ENCODE results near the gene PAF1.
"Not testable (repeated sequence)": the region's sequence is repeated elsewhere in the genome, so short reads cannot be mapped to it uniquely, and the experiment has no call there.

Gene PAF1

DNA sequence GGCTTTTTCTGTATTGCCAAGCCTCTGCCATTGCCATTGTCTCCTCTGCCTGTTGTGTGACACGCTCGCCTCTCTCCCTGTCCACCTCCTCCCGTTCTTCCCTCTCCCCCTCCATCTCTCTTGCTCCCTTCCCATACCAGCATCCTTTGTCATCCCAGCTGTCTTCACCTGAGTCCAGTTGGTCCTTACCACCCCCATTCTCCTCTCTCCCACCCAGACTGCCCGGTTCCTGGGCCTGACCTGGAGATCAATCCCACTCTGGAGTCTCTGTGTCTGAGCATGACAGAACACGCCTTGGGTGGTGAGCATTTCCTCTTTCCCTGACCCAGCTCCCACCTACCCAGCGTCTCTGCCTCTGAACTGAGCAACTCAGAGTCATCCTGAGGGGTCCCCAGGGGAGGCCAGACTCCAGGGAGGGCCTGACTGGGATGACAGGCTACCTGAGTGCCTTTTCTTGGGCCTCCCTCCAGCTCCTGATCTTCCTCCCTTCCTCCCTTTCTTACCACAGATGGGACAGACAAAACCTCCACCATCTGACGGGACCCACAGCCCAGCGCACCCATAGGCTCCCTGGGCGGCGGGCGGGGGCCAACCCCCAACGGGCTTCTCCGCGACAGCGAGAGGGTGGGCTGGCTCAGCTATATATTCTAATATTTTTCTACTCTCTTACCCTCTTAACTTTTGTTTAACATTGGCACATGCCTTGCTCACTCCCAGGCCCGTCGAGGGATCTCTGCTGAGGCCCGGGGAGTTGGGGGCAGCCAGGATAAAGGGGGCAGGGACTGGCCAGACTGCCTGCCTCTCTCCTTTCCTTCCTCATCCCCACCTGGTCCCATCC is 7.7 kb downstream of the PAF1 start:
- Mint-ChIP-seq H3K4me3 (no peak overlapping the region), H3K9me3 (no peaks in the 10 kb centered on the region), H3K27ac (no peak overlapping the region), H3K27me3 (no peaks in the 10 kb centered on the region), H3K4me1 (peaks cover 5% of the 10 kb centered on the region)
- DNase-seq: no peak
- no peak for ATAC-seq

DNA sequence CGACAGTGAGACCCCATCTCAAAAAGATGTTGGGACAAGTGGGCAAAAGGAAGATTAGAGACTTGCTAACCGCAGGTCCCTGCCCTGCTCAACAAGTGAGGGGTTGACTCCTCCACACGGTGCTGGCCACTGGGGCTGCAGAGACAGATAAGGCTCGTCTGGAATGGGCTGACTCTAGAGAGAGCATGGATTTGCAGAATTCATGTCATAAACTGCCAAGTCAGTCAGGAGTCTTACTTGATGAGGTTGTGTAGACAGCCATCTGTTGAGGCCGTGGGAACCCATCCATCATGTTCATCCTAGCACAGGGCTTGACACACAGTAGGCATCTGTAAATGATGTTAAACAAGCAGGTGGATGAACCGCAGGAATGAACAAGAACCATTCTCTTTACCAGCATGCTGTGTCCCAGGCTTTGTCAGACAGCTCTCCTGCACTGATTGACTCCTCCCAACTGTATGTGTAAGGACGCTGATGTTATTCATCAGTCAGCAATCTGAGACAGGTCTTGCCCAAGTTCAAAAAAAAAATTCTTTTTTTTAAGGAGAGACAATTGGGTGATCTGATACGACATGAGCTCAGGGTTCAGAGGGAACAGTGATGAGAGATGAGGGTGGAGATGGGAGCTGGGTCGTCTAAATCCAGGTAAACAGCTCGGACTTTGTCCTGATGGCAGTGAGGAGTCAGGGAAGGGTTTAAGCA is 8.8 kb downstream of the PAF1 start:
- no peaks in the 10 kb centered on the region for H3K27me3 Mint-ChIP-seq
- DNase-seq (no peak), ATAC-seq (no peak)
- H3K27ac Mint-ChIP-seq: peak overlapping the region in 1 of 2 donors; percentile 65
- no peak overlapping the region for H3K4me3 Mint-ChIP-seq
- peaks cover 5% of the 10 kb centered on the region for H3K4me1 Mint-ChIP-seq
- no peaks in the 10 kb centered on the region for H3K9me3 Mint-ChIP-seq

DNA sequence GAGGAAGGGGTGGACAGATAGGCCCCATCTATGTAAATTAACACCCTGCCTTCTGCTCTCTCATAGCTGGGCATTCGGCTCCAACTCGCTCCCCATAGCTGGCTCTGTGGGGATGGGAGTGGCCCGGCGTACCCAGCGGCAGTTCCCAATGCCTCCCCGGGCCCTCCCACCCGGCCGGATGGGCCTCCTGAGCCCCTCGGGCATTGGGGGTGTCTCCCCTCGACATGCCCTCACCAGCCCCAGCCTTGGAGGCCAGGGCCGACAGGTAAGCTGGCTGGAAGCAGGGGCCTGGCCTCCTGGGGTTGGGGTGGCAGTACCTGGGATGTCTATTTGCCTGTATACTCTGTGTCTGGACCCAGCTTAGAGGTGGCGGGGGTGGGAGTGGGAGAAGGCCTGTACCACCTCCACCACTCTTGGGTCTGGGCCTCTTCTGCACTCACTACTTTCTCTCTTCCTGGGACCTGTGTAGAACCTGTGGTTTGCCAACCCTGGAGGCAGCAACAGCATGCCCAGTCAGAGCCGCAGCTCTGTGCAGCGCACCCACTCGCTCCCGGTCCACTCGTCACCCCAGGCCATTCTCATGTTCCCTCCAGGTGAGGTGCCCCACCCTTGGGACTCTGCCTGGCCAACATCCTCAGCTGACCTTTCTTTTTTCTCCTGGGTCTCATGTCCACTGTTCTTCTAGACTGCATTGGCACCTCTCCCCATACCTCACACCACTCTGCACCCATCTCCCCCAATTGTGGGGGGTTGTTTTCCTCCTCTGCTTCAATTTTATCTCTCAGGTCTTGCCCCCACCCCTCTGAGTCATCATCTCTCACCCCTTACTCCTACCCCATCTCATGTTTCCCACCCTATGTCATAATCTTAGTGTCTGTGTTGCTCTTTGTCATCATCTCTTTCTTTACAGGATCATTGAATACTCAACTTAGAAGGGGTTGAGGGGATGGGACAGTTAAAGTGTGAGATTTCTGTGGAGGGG is 10.1 kb downstream of the PAF1 start:
- H3K9me3 Mint-ChIP-seq: no peaks in the 10 kb centered on the region
- ATAC-seq (no peak), DNase-seq (no peak)
- peak overlapping the region; percentile 10 to 44 for H3K27ac Mint-ChIP-seq
- no peaks in the 10 kb centered on the region for H3K27me3 Mint-ChIP-seq
- no peak overlapping the region for H3K4me3 Mint-ChIP-seq
- peaks cover 5% of the 10 kb centered on the region for H3K4me1 Mint-ChIP-seq

- H3K4me1 Mint-ChIP-seq: peaks cover under 1% of the 10 kb centered on the region
- H3K27ac Mint-ChIP-seq: peak overlapping the region in 1 of 2 donors; percentile 86
- no peaks in the 10 kb centered on the region for H3K27me3 Mint-ChIP-seq
- DNase-seq (no peak), ATAC-seq (no peak)
- no peak overlapping the region for H3K4me3 Mint-ChIP-seq
- H3K9me3 Mint-ChIP-seq: no peaks in the 10 kb centered on the region
These were observed 11.0 kb downstream of the PAF1 start for GRCh38 chr19:39379865-39380396.

DNA sequence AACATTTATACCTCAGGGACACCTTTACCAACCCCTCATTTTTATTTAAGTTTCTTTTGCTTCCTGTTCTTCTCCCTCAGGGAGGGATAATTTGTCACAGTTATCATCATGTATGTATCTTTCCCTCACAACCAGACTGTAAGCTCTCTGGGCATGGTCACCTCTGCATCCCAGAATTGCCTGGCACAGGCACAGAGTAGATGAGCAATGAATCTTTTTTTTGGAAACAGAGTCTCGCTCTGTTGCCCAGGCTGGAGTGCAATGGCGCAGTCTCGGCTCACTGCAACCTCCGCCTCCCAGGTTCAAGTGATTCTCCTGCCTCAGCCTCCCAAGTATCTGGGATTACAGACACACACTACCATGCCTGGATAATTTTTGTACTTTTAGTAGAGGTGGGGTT is 11.5 kb downstream of the PAF1 start:
- H3K4me3 Mint-ChIP-seq, ATAC-seq, H3K9me3 Mint-ChIP-seq, H3K27ac Mint-ChIP-seq, DNase-seq, H3K27me3 Mint-ChIP-seq, H3K4me1 Mint-ChIP-seq: not testable (repeated sequence)

DNA sequence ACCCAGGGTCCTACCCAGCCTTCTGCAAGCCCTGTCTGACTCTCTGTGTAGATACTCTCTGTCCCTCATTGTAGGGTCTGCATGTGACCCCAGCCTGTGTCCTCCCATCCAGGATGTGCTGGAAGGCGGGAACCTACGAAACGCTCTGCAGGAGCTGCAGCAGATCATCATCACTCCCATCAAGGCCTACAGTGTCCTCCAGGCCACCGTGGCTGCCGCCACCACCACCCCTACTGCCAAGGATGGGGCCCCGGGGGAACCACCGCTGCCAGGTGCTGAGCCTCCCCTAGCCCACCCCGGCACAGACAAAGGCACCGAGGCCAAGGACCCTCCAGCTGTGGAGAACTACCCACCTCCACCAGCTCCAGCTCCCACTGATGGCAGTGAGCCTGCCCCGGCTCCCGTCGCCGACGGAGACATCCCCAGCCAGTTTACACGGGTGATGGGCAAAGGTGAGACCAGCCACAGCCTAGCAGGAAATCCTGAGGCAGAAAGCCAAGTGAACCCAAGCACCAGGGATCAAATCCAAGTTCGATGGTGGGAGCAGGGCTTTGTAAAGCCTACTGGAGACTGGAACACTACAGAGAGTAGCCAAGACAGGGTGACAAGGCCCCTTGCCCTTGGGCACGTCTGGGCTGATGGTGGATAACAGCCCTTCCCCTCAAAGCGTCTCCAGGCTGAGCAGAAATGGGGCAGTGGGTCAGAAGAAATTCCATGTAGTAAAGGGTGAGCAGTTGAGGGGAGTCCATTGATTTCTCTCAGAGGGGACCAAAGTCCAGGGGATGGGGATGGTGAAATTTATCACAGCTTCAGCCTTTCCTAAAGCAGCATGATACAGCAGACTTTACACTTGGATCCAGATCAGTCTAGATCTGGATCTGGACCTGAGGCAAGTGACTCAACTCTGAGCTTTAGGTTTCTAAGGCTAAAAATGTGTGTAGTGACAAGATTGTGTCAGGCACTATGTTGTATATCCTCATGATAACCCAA is 13.2 kb downstream of the PAF1 start:
- ATAC-seq (no peak), DNase-seq (no peak)
- no peak overlapping the region for H3K27ac Mint-ChIP-seq
- no peaks in the 10 kb centered on the region for H3K27me3 Mint-ChIP-seq
- H3K4me3 Mint-ChIP-seq: no peak overlapping the region
- no peaks in the 10 kb centered on the region for H3K4me1 Mint-ChIP-seq
- no peaks in the 10 kb centered on the region for H3K9me3 Mint-ChIP-seq

DNA sequence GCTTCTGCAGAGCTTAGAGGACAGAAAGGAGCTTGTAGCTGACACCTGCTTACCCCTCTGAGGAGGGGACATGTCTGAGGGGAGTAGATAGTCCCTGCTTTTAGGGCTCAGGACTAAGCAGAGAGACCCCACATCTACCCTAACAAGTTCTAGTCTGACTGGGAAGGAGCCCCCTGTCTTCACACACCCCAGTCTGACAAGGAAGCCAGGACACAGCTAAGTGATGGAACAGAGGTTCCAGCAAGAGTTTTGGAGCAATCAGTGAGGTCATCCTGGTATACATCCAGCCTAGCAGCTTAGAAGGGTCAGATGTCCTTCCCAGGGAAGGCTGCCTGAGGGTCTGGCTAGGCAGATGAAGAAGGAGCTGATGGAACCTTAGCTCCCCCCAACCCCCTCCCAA is 15.0 kb downstream of the PAF1 start:
- no peak for ATAC-seq
- no peak for DNase-seq
- no peak overlapping the region for H3K4me3 Mint-ChIP-seq
- H3K9me3 Mint-ChIP-seq: no peaks in the 10 kb centered on the region
- H3K27ac Mint-ChIP-seq: no peak overlapping the region
- H3K27me3 Mint-ChIP-seq: no peaks in the 10 kb centered on the region
- H3K4me1 Mint-ChIP-seq: no peaks in the 10 kb centered on the region

- Mint-ChIP-seq H3K4me1 (no peaks in the 10 kb centered on the region), H3K4me3 (no peak overlapping the region), H3K27ac (peak overlapping the region in 1 of 2 donors; percentile 0), H3K9me3 (no peaks in the 10 kb centered on the region), H3K27me3 (no peaks in the 10 kb centered on the region)
- DNase-seq: no peak
- ATAC-seq: no peak
These were observed 18.0 kb downstream of the PAF1 start for GRCh38 chr19:39372941-39373340.

GRCh38 chr19:39372047-39372802 is 18.7 kb downstream of the PAF1 start:
- Mint-ChIP-seq H3K27ac (peak overlapping the region in 1 of 2 donors; percentile 37), H3K4me1 (no peaks in the 10 kb centered on the region), H3K27me3 (no peaks in the 10 kb centered on the region), H3K4me3 (no peak overlapping the region), H3K9me3 (no peaks in the 10 kb centered on the region)
- ATAC-seq (no peak), DNase-seq (no peak)

DNA sequence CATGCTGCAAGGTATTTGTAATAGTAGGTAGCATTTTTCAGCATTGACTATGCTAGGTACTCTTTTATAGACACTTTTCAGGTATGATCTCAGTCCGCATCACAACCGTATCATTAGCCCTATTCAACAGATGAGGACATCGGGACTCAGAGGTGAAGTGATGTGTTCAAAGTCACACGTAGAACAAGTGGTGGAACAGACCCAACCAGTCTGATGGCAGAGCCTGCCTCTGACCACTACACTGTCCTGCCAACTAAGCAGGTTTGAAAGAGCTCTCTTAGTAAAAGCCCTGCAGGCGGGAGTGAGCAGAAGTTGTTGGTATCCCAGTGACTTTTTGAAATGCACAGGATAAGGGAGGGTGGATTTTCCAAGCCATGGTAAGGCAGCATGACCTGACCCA is 20.2 kb downstream of the PAF1 start:
- no peaks in the 10 kb centered on the region for H3K4me1 Mint-ChIP-seq

DNA sequence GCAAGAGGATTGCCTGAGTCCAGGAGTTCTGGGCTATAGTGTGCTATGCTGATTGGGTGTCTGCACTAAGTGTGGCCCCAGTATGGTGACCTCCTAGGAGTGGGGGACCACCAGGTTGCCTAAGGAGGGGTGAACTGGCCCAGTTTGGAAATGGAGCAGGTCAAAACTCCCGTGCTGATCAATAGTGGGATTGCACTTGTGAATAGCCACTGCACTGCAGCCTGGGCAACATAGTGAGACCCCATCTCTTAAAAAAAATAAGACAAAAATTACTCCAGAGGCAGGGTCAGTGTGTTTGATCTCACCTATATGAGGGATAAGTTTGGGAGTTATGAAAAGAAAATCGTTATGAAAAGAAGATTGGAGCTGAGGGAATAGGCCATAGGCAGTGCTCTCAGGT is 21.7 kb downstream of the PAF1 start:
- no peak overlapping the region for H3K27ac Mint-ChIP-seq

More for the DNA sequence above, 20.2 kb downstream of the PAF1 start:
- H3K9me3 Mint-ChIP-seq: no peaks in the 10 kb centered on the region
- H3K27me3 Mint-ChIP-seq: no peaks in the 10 kb centered on the region
- peak overlapping the region in 1 of 2 donors; percentile 78 for H3K27ac Mint-ChIP-seq
- no peak for ATAC-seq
- no peak overlapping the region for H3K4me3 Mint-ChIP-seq
- no peak for DNase-seq

DNA sequence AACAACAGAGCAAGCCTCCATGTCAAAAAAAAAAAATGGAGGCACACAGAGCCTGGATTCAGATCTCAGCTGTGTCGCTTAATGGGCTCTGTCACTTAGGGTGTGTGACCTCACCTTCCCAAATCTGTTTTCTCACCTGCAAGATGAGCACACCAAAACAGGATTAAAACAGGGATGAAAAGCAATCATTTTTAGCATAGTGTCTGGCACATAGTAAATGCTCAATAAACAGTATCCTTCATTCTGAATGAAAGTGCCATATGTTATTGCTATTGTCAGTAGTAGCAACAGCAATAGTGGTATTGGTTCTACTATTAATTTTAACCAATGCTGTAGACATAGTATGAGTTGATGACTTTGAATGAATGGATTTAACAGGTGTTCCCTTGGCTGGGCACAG is 25.4 kb downstream of the PAF1 start:
- ATAC-seq (no peak), DNase-seq (no peak)
- Mint-ChIP-seq H3K4me3 (no peak overlapping the region), H3K9me3 (no peaks in the 10 kb centered on the region), H3K27me3 (no peaks in the 10 kb centered on the region), H3K4me1 (no peaks in the 10 kb centered on the region), H3K27ac (no peak overlapping the region)

More for the DNA sequence above, 21.7 kb downstream of the PAF1 start:
- ATAC-seq: no peak
- H3K4me1 Mint-ChIP-seq: no peaks in the 10 kb centered on the region
- no peak overlapping the region for H3K4me3 Mint-ChIP-seq
- H3K9me3 Mint-ChIP-seq: no peaks in the 10 kb centered on the region
- no peak for DNase-seq
- H3K27me3 Mint-ChIP-seq: no peaks in the 10 kb centered on the region

- Mint-ChIP-seq H3K9me3 (no peaks in the 10 kb centered on the region), H3K4me3 (no peak overlapping the region), H3K4me1 (no peaks in the 10 kb centered on the region), H3K27ac (peak overlapping the region in 1 of 2 donors; percentile 66), H3K27me3 (no peaks in the 10 kb centered on the region)
- ATAC-seq (no peak), DNase-seq (no peak)
These were observed 26.9 kb downstream of the PAF1 start for GRCh38 chr19:39363901-39364457.
